ENCODE results near the gene VEPH1.

Gene VEPH1

DNA sequence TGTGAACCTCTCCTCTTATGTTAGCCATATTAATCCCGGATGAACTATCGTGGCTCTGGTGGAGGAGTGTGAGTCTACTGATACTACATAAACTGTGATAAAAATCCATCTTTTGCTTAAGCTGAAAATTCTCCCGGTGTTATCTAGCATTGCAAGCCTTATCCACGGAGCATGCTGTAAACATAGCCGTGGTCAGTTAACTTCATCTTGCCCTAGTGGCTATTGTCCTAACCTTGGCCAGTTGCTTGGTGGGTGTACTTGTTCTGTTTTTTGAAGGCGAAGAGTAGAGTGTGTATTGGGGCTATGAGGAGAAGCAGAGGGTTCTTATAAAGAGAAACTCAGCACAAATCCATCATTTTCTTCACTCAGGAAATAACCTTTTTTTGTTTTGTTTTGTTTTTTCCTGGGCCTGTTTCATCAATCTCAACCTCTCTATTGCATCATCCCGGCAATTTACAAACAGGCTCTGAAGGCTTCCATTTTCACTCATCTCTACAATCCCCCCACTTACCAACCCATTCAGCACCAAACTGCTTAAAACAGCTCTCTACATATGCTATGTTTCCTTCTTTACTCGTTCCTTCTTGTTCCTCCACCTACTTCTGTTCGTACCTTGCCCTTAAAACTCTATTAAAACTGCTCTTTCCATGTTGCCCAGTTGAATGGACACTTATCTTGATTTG lies 202.1 kb downstream of the VEPH1 start:
- no peaks in the 10 kb centered on the region for H3K4me1 Mint-ChIP-seq
- DNase-seq, result no peak
- H3K9me3 Mint-ChIP-seq, result no peaks in the 10 kb centered on the region
- H3K27ac Mint-ChIP-seq, result no peak overlapping the region
- CTCF ChIA-PET, result no interaction called here
- H3K36me3 Mint-ChIP-seq, result no peaks in the 10 kb centered on the region
- H3K4me3 Mint-ChIP-seq, result no peak overlapping the region
- H3K27me3 Mint-ChIP-seq, result no peaks in the 10 kb centered on the region

DNA sequence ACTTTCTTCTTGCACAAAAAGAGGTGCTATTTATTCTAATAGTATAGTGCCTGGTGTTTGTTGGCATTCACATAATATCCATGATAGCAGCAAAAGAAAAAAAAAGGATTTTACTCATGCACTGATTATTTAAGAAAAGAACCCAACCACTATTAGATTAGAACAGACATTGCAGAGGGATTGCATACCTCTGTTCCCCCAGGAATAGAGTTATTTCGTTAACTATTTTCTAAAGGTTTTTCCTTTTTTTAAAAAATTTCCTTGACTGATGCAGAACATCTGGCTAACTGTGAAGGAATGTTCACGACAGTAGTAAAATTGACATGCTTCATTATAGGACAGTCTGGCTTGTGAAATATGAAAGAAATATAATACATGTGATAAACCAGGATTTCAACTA lies 203.1 kb downstream of the VEPH1 start:
- CTCF ChIA-PET, result no interaction called here
- Mint-ChIP-seq H3K27me3 (no peaks in the 10 kb centered on the region), H3K36me3 (no peaks in the 10 kb centered on the region), H3K9me3 (no peaks in the 10 kb centered on the region), H3K4me1 (no peaks in the 10 kb centered on the region), H3K27ac (no peak overlapping the region), H3K4me3 (no peak overlapping the region)
- no peak for DNase-seq

DNA sequence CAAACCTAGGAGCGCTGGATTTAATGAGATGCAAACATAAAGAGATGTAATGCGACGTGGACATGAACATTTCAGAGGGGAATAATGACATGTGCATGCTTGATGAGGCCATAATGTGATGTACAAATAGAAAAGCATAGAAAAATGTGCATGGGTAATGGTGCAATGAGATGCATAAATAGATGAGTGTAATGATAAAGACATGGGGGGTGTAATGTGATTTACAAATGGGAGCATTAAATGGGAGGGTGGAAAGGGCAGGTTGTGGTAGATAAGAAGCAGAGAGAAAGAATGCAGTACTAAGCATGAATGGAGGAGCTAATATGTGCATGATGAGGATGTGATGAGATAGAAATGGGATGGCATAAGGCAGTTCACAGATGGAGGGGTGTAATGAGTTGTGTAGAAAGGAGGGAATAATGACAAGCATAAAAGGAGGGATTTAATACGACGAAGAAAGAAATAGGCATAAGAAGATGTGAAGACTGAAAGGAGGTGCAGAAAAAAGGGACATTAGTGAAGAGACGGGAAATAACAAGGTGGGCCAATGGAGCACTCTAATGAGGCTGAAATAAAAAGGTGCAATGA lies 205.8 kb downstream of the VEPH1 start:
- no peak for DNase-seq
- no peaks in the 10 kb centered on the region for H3K27me3 Mint-ChIP-seq
- no peak overlapping the region for H3K4me3 Mint-ChIP-seq
- no peaks in the 10 kb centered on the region for H3K9me3 Mint-ChIP-seq
- CTCF ChIA-PET, result no interaction called here
- no peaks in the 10 kb centered on the region for H3K36me3 Mint-ChIP-seq
- H3K27ac Mint-ChIP-seq, result no peak overlapping the region
- H3K4me1 Mint-ChIP-seq, result no peaks in the 10 kb centered on the region

DNA sequence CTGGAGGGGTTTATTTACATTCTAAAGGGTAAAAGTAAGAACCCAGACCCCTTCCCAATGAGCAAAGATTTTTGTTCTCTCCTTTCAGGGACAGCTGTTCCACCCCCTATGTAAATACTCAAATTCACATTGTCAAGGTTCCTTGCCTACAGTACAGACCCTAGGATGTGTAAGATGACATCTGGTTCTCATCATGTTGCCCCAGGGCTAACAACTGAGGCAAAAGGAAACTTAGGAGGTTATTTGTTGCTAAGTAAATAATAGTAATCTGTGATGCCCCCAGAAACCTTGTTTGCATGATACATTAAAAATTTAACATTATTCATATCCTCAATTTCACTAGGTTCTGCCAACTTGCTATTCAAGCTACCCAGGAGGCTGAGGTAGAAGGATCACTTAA lies 208.3 kb downstream of the VEPH1 start:
- no peaks in the 10 kb centered on the region for H3K4me1 Mint-ChIP-seq

DNA sequence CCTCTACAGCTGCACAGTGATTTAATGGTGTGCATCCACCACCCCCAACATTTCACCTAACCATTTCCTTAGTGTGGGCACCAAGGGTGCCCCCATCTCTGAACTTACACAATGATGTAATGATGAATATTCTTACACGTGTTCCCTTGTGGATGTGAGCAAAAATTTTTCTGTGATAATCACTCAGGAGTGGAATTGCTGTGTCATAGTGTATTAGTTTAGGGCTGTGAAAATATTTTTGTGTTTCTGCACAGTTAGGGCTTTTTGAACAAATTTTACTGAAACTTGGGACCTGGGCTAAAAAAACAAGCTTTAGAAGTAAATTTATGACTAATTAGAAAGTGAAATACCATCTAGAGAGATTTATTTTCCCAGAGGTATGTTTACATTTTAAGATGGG lies 208.7 kb downstream of the VEPH1 start:
- Mint-ChIP-seq H3K36me3 (no peaks in the 10 kb centered on the region), H3K9me3 (no peaks in the 10 kb centered on the region), H3K27me3 (no peaks in the 10 kb centered on the region), H3K4me1 (no peaks in the 10 kb centered on the region), H3K27ac (no peak overlapping the region), H3K4me3 (no peak overlapping the region)
- CTCF ChIA-PET, result no interaction called here
- DNase-seq, result no peak

More for the DNA sequence above, 208.3 kb downstream of the VEPH1 start:
- CTCF ChIA-PET, result no interaction called here
- Mint-ChIP-seq H3K27ac (no peak overlapping the region), H3K4me3 (no peak overlapping the region), H3K36me3 (no peaks in the 10 kb centered on the region), H3K9me3 (no peaks in the 10 kb centered on the region), H3K27me3 (no peaks in the 10 kb centered on the region)
- no peak for DNase-seq

DNA sequence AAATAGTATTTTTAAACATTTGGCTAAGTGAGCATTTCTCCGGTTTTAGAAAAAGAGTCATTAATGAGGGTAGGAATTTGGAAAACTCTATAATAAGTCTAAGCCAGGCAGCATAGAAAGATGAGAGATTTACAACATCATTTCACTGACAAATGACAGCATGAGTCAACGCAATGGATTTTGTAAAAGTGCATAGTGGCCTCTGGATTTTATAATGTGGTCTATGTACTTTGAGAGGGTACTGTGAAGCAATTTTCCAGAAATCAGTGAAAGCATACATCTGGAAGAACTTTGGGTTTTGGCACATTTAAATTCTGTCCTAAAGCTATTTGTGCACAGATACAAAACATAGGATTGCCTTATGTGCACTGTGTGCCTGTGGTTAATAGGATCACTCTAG lies 212.4 kb downstream of the VEPH1 start:
- CTCF ChIA-PET, result no interaction called here
- no peak overlapping the region for H3K4me3 Mint-ChIP-seq
- no peaks in the 10 kb centered on the region for H3K36me3 Mint-ChIP-seq
- no peak overlapping the region for H3K27ac Mint-ChIP-seq
- H3K9me3 Mint-ChIP-seq, result no peaks in the 10 kb centered on the region
- DNase-seq, result no peak
- H3K4me1 Mint-ChIP-seq, result no peaks in the 10 kb centered on the region
- no peaks in the 10 kb centered on the region for H3K27me3 Mint-ChIP-seq

DNA sequence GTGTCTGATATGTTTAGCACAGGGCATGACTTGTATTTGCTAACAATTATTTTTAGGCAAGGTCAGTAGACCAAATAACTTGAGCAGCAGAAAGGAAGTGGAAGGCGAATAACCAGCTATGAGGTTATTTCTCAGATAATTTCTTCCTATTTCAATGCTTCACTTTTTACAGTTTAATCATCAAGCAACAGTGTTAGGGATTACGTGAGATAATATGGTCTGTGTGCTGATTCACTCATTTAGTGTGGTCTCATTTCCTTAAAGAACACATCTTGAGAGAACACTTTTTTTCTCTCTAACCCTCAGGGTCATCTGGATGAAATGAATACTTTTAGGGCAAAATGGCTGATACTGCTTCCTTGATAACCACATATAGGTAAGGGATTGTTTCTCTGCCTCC lies 217.2 kb downstream of the VEPH1 start:
- CTCF ChIA-PET, result no interaction called here
- Mint-ChIP-seq H3K4me1 (no peaks in the 10 kb centered on the region), H3K36me3 (no peaks in the 10 kb centered on the region), H3K4me3 (no peak overlapping the region), H3K27ac (no peak overlapping the region), H3K27me3 (no peaks in the 10 kb centered on the region), H3K9me3 (no peaks in the 10 kb centered on the region)
- DNase-seq, result no peak

DNA sequence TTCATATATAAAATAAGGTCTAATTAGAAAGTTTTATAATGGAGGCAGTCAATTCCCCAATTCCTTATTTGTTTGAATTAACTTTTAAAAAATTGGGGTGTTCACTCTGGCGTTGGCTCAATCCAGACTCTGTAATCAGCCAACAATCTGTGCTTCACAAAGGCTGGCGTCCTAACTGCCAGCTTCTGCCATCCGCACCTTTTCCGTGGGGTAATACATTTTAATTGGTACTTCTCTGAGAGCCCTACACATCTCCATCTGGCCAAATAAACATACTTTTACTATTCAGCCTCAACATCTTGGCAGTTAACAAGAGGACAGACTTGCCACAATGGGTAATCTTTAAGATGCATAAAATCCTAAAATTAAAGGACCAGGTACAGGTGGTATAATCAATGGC lies 218.1 kb downstream of the VEPH1 start:
- H3K9me3 Mint-ChIP-seq, result no peaks in the 10 kb centered on the region
- no peak overlapping the region for H3K27ac Mint-ChIP-seq
- no peaks in the 10 kb centered on the region for H3K27me3 Mint-ChIP-seq

DNA sequence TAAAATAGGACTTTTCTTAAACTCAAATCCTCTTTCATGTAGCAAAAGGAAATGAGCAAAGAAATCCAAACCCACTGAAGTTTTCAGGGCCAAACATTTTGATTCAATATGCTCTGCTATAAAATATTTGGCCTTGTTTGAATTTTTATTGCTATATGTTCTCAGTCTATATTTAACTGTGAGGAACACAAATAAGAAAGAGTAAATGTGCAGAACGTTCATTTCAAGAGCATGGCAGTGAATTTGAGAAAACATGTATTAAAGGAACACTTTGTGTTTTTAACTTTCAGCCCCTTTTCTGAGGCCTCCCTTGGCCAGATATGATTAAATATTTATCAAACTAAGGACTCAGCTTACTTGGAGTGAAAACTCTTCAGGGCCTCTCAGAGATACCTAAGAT lies 218.5 kb downstream of the VEPH1 start:
- DNase-seq, result no peak
- CTCF ChIA-PET, result no interaction called here
- Mint-ChIP-seq H3K4me1 (no peaks in the 10 kb centered on the region), H3K27ac (no peak overlapping the region), H3K9me3 (no peaks in the 10 kb centered on the region), H3K27me3 (no peaks in the 10 kb centered on the region), H3K4me3 (no peak overlapping the region), H3K36me3 (no peaks in the 10 kb centered on the region)

More for the DNA sequence above, 218.1 kb downstream of the VEPH1 start:
- Mint-ChIP-seq H3K4me3 (no peak overlapping the region), H3K4me1 (no peaks in the 10 kb centered on the region), H3K36me3 (no peaks in the 10 kb centered on the region)
- DNase-seq, result no peak
- CTCF ChIA-PET, result no interaction called here

DNA sequence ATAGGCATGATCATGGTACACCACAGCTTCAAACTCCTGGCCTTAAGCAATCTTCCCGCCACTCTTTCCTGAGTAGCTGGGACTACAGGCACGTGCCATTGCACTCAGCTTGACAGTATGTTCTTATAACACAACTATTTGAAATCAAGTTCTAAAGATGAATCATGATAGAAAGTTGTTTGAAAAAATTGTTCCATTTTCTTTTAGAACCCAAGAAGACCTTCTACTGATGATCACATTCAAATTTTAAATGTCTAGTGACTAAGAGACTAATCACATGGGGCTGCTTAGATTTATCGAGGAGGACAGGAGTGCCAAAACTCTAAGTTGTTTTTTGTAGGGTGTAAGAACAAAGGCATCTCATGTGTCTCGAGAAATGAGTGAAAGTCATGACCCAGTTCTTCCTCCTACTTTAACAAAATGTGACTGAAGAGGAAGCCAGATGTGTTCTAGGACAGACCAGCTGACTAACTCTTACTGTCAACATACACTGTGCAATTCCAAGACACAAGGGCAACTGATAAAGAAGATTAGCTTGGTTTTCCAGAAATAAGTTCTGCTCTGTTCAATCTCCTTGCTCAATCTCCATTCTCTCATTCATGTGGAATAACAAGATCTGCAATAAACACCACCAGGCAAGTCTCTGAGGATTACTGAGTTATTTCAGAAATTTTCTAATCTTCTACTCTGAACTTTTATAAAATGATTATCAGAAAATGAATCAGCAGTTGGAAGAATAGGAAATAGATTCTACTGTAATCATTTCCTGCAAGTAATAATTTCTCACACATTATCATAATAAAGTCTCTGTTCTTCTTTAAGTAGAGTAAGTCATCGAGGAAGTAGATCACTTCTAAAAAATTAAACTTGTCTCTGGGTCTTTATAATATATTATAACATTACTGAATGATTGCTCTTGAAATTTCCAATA lies 220.7 kb downstream of the VEPH1 start:
- Mint-ChIP-seq H3K27ac (no peak overlapping the region), H3K36me3 (no peaks in the 10 kb centered on the region), H3K27me3 (no peaks in the 10 kb centered on the region), H3K4me1 (no peaks in the 10 kb centered on the region), H3K4me3 (no peak overlapping the region), H3K9me3 (no peaks in the 10 kb centered on the region)
- no peak for DNase-seq
- CTCF ChIA-PET, result no interaction called here

DNA sequence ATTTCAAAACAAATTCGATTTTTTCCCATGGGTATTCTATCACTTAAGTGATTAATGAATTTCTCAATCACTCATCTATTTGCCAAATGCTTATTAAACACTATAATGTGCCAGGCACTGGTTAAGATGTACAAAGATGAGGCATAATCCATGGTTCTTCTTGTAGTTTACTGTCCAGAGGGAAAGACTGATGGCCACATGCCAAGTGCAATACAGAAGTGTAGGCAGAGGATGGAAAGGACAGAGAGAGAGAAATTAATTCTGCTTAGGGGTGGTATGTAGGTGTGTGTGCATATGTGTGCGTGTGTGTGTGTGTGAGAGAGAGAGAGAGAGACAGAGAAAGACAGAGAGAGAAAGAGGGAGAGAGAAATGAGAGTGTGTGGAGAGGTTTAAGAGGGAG lies 222.4 kb downstream of the VEPH1 start:
- CTCF ChIA-PET, result no interaction called here
- no peak overlapping the region for H3K4me3 Mint-ChIP-seq
- no peak overlapping the region for H3K27ac Mint-ChIP-seq
- no peaks in the 10 kb centered on the region for H3K4me1 Mint-ChIP-seq
- no peaks in the 10 kb centered on the region for H3K27me3 Mint-ChIP-seq
- H3K36me3 Mint-ChIP-seq, result no peaks in the 10 kb centered on the region
- DNase-seq, result no peak
- no peaks in the 10 kb centered on the region for H3K9me3 Mint-ChIP-seq

DNA sequence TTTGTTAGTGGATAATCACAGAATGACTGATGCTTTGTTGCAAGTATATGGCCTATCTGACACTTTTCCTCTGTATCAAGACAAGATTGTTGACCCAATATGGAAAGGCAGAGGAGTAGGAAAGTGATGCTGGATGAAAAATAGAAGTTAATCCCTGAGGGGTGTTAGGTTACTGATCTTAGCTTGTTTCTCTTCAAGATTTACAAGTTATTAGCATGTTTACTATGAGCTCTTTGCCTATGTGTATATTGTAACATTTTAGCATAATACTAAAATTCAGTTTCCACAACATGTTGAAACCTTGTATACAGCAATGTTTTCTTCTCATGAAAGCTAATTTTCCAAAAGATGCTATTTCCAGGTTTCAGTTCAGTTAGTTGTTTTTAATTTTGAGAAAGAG lies 222.9 kb downstream of the VEPH1 start:
- no peak for DNase-seq
- H3K4me1 Mint-ChIP-seq, result no peaks in the 10 kb centered on the region
- H3K27me3 Mint-ChIP-seq, result no peaks in the 10 kb centered on the region
- H3K36me3 Mint-ChIP-seq, result no peaks in the 10 kb centered on the region
- CTCF ChIA-PET, result no interaction called here
- no peaks in the 10 kb centered on the region for H3K9me3 Mint-ChIP-seq
- no peak overlapping the region for H3K4me3 Mint-ChIP-seq
- no peak overlapping the region for H3K27ac Mint-ChIP-seq

DNA sequence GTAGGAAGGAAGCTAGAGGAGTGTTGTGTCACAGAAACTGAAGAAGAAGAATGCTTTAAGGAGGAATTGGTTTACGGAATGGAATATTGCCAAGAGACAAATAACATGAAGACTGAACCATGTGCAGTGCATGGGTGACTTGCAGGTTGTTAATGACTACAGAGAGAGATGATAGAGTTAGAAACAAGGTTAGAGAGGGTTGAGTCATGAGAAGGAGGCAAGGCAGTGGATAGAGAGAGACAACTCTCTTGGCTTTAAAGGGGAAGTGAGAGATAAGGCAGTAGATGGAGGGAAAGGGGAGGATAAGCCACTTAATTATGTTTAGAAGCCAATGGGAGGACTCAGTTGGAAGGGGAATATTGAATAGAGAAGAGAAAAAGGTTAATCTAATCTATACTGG lies 224.0 kb downstream of the VEPH1 start:
- CTCF ChIA-PET, result no interaction called here
- H3K4me1 Mint-ChIP-seq, result no peaks in the 10 kb centered on the region
- no peaks in the 10 kb centered on the region for H3K36me3 Mint-ChIP-seq
- DNase-seq, result no peak
- H3K27ac Mint-ChIP-seq, result no peak overlapping the region
- no peak overlapping the region for H3K4me3 Mint-ChIP-seq
- no peaks in the 10 kb centered on the region for H3K27me3 Mint-ChIP-seq
- H3K9me3 Mint-ChIP-seq, result no peaks in the 10 kb centered on the region

DNA sequence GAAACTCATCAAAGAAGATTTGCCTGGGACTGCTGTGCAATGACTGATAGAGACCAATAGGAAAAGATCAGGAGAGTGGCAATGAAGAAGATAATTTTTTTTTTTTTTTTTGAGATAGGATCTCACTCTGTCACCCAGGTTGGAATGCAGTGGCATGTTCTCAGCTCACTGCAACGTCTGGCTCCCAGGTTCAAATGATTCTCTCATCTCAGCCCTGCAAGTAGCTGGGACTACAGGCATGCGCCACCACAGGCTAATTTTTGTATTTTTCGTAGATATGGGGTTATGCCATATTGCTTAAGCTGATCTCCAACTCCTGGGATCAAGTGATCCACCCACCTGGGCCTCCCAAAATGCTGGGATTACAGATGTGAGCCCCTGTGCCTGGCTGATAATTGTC lies 226.4 kb downstream of the VEPH1 start:
- Mint-ChIP-seq H3K4me3 (no peak overlapping the region), H3K36me3 (no peaks in the 10 kb centered on the region), H3K9me3 (no peaks in the 10 kb centered on the region), H3K27ac (no peak overlapping the region), H3K4me1 (no peaks in the 10 kb centered on the region), H3K27me3 (no peaks in the 10 kb centered on the region)
- CTCF ChIA-PET, result interaction anchor here (0.7 kb wide), 1 partner anchor 10 kb away, joined by 3 read pairs; no protein-coding TSS in a partner anchor
- DNase-seq, result no peak

DNA sequence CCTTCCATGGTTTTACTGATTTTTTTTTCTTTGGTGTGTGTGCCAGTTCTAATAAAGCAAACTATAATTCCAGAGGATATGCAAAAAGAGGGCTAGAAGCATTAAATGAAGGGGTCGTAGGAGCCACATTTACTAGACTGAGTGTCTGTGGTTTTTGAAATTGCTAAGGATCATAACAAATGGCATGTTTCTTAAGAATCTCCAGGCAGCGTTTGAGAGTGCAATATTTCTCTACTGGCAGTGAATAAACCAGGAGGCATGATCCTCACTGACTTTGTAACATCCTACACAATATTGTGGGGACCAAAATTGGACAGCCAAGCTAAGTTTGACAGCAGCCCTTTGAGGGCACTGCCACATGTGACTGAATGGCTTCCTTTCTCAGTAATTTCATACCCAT lies 227.4 kb downstream of the VEPH1 start:
- CTCF ChIA-PET, result no interaction called here
- Mint-ChIP-seq H3K27ac (no peak overlapping the region), H3K27me3 (no peaks in the 10 kb centered on the region), H3K9me3 (no peaks in the 10 kb centered on the region), H3K4me1 (no peaks in the 10 kb centered on the region), H3K4me3 (no peak overlapping the region), H3K36me3 (no peaks in the 10 kb centered on the region)
- no peak for DNase-seq
